Urothelium cell line (cell line): ENCODE data around the gene PCSK2.

Source experiments
- DNase-seq: peaks from one replicate; pipeline ENCODE4 v3.0.0; 2011; ENCODE audit warnings: low spot score, mixed read lengths
- FAIRE-seq: peaks from 2 replicates; lab custom pipeline; 2011; peaks lifted over from hg19 to GRCh38; lab: Jason Lieb, UNC

Gene PCSK2

GRCh38 chr20:17391127-17391771 is 164.4 kb downstream of the PCSK2 start:
- DNase-seq, result no peak
- FAIRE-seq, result no peak

- FAIRE-seq (no peak), DNase-seq (peak; percentile 16)
Observed at GRCh38 chr20:17394411-17394810, 167.6 kb downstream of the PCSK2 start.

GRCh38 chr20:17395729-17396128 is 168.9 kb downstream of the PCSK2 start:
- FAIRE-seq (no peak), DNase-seq (no peak)

GRCh38 chr20:17399303-17399985 is 172.6 kb downstream of the PCSK2 start:
- DNase-seq, result no peak
- FAIRE-seq, result no peak

- FAIRE-seq, result no peak
- no peak for DNase-seq
Observed at GRCh38 chr20:17403461-17403860, 176.6 kb downstream of the PCSK2 start.

GRCh38 chr20:17406051-17406590 is 179.3 kb downstream of the PCSK2 start:
- DNase-seq (no peak), FAIRE-seq (no peak)

GRCh38 chr20:17407550-17407949 is 180.7 kb downstream of the PCSK2 start:
- no peak for FAIRE-seq

GRCh38 chr20:17417225-17417624 is 190.4 kb downstream of the PCSK2 start:
- DNase-seq, result no peak
- FAIRE-seq, result no peak

More at GRCh38 chr20:17407550-17407949, 180.7 kb downstream of the PCSK2 start:
- no peak for DNase-seq

GRCh38 chr20:17418737-17419136 is 191.9 kb downstream of the PCSK2 start:
- no peak for FAIRE-seq
- DNase-seq, result no peak

- no peak for DNase-seq
- no peak for FAIRE-seq
Observed at GRCh38 chr20:17419479-17420041, 192.7 kb downstream of the PCSK2 start.

- no peak for FAIRE-seq
- DNase-seq, result no peak
Observed at GRCh38 chr20:17421493-17421892, 194.7 kb downstream of the PCSK2 start.

- DNase-seq (no peak), FAIRE-seq (peak; percentile 58)
Observed at GRCh38 chr20:17423782-17424181, 196.9 kb downstream of the PCSK2 start.

GRCh38 chr20:17427638-17428037 is 200.8 kb downstream of the PCSK2 start:
- DNase-seq, result no peak
- no peak for FAIRE-seq

- FAIRE-seq, result no peak
- DNase-seq, result no peak
Observed at GRCh38 chr20:17430125-17430950, 203.5 kb downstream of the PCSK2 start.

GRCh38 chr20:17431621-17432364 is 205.0 kb downstream of the PCSK2 start:
- DNase-seq (peak; percentile 59), FAIRE-seq (no peak)

- DNase-seq (no peak), FAIRE-seq (no peak)
Observed at GRCh38 chr20:17436664-17437063, 209.8 kb downstream of the PCSK2 start.

GRCh38 chr20:17437251-17437650 is 210.4 kb downstream of the PCSK2 start:
- DNase-seq, result no peak
- no peak for FAIRE-seq

- peak; percentile 21 for DNase-seq
- FAIRE-seq, result no peak
Observed at GRCh38 chr20:17438436-17439039, 211.7 kb downstream of the PCSK2 start.

- no peak for DNase-seq
- FAIRE-seq, result no peak
Observed at GRCh38 chr20:17439616-17440296, 212.9 kb downstream of the PCSK2 start.
